GM18502 (cell line): ENCODE results near the gene P2RX3.
"Not testable (repeated sequence)": the region's sequence is repeated elsewhere in the genome, so short reads cannot be mapped to it uniquely, and the experiment has no call there.

Experiments
- ATAC-seq: cut with Tn5 transposase; IDR thresholded peaks from one replicate; pipeline ENCODE4 v1.9.1; 2021; ENCODE audit warnings: mild to moderate bottlenecking; ENCODE audit not compliant: unreplicated experiment, poor library complexity

The P2RX3 gene

GRCh38 chr11:57347336-57347735 lies 9.2 kb downstream of the P2RX3 start:
- ATAC-seq, result no peak

GRCh38 chr11:57348052-57348451 lies 9.9 kb downstream of the P2RX3 start:
- ATAC-seq, result no peak

- ATAC-seq, result no peak
These were observed 10.6 kb downstream of the P2RX3 start for GRCh38 chr11:57348636-57349313.

GRCh38 chr11:57349491-57350274 lies 11.5 kb downstream of the P2RX3 start:
- ATAC-seq, result peak; percentile 47

DNA sequence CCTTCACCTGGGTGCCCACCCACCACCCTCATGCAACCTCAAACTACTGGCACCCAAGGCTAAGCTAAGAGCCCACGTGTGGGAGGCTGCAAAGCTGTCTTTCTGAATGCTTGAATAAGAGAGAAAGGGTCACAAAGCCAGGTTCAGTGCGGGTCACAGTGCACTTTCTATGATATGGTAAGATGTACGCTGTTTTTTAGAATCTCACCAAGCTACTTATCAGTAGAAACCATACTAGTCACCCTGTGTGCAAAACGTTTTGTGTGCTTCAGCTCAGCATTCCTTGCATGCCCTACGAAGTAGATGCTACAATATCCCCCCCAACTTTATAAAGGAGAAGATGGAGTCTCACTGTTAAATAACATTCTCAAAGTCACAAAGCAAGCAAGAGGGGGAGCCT lies 14.9 kb downstream of the P2RX3 start:
- ATAC-seq, result no peak

DNA sequence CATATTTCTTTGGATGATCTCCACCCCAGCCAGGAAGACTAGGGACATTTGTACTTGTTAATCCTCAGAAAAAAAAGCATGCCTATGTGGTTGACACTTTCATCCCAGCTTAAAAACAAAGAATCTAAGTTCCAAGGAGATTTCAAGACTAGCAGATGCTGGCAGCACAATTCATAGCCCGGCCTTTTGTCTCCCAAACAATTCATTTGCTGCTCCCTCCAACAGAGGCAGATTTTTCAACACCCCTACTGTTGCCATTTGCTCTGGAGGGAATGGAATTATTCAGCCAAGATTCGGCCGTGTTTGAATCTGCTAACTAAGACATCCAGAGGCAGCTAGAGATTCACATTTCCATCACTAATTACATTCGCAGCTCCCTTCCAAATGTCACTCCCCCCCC lies 15.3 kb downstream of the P2RX3 start:
- ATAC-seq, result no peak

DNA sequence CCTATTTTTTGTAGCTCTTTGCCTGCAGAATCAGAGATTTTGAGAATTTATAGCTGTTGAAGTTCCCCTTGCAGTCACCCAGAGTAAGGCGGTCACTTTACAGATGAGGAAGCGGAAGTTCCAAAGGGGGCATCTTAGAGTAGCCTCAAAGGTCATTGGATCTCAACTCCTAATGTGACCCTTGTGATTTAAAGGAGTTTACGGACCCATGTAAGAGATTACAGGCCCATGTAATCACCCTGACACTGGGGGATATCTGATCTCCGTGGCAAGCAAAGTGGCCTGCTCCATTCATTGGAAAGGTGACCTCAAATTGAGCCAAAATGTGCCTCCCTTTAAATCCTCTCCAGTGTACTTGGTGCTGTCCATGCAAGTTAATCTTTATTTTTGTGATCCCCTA lies 15.7 kb downstream of the P2RX3 start:
- no peak for ATAC-seq

DNA sequence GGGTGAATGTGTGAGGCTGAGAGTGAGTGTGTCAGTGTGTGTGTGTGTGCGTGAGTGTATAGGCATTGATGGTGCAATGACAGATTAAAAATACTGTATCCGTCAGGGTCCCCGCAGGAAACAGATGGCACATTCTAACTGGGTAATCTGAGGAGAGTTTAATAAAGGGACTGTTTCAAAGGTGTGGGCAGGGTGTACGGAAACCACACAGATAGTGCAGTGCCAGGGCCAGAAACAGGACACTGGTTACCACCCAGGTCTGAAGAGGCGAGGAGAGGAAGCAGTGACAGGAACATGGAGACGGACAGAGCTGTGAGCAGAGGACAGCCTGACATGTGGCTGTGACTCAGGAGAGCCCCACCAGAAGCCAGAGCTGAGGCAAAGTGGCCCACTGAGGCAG lies 16.5 kb downstream of the P2RX3 start:
- no peak for ATAC-seq

GRCh38 chr11:57356268-57356667 lies 18.1 kb downstream of the P2RX3 start:
- no peak for ATAC-seq

DNA sequence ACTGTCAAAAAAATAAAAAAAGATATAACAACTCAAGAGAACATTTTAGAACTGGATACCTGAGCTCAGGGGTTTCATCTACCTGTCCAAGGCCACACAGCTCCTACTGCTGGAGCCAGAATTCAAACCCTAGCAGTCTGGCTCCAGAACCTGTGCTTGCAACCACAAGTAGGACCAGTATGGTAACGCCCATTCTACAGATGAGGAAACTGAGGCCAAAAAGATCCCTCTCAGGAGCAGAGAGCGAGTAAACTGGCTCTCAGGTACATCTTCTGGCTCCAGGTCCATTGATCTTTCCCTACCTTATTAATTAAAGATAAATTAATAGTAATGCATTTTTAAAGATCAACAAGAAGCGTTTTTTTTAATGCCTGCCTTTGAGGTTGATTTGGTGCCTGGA lies 19.2 kb downstream of the P2RX3 start:
- no peak for ATAC-seq

DNA sequence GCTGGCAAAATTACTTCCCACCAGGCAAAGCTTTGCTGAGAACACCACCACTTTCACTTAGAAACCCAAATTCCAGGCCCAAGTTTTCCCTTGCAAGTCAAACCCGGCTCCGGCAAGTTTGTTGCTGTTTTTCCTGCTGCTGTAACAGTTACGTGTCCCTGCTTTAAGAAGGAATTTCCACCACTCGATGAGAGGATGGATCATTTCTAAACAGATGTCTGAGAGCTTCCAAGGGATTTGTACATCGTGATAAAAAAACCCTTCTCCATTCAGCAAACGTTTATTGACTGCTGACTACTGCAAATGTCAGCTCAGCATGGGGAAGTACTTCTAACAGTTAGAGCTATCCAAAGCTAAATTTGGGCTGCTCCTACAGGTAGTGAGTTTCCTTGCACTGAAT lies 19.7 kb downstream of the P2RX3 start:
- ATAC-seq, result no peak

DNA sequence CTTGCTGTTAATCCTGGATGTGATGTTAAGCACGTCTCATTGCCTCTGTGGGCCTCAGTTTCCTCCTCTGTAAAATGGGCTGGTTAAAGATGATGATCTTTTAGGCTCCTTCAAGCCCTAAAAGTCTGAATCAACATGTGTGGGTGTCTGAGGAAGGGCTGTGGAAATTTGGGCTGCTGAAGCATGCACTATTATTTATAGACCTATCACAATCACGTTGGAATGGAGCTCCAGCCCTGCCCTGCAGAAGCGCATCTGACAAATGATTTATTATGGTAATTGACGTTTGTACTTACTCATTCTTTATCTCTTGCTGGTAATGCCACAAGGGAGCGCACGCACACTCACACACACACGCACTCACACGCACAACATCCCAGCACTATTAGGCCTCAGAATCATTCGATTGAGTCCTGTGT lies 20.4 kb downstream of the P2RX3 start:
- ATAC-seq, result no peak

DNA sequence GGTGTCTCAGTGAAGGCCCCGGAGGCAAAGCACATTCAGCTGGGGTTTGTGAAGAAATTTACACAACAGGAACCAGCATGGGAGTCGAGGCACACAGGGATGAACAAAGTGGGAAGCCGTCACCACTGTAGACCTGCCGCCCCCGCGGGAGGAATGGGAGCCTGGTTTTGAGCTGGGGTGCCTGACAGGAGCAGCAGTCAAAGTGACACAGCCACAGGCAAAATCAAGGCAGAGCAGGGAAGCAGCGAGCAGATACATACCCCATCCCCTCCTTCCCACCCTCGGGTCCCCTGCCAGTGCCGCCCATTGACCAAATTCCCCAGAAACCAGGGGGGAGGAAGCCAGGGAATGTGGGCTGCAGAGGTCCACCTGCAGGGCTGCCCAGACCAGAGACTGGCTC lies 20.8 kb downstream of the P2RX3 start:
- ATAC-seq, result no peak

GRCh38 chr11:57359396-57359795 lies 21.2 kb downstream of the P2RX3 start:
- ATAC-seq, result no peak

GRCh38 chr11:57359896-57360690 lies 21.9 kb downstream of the P2RX3 start:
- ATAC-seq, result no peak

GRCh38 chr11:57360991-57361390 lies 22.8 kb downstream of the P2RX3 start:
- ATAC-seq, result no peak

GRCh38 chr11:57361420-57361819 lies 23.3 kb downstream of the P2RX3 start:
- ATAC-seq, result not testable (repeated sequence)

DNA sequence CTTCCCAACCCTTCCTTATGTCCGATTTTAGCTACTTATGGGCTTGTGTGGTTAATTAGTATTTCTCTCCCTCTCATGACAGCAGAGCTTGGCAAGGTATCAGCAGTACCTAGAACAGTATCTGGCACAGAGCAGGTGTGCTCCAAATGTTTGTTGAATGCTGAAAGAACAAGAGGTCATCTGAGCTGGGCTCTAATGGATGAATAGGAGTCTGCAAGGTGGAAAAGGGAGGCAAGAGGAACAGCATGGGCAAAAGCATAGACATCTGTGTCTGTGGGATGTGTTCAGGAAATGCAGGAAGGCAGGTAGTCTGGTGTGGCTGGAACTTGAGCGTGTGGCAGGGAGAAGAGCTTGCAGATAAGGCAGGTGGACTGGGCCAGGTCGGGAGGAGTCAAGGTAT lies 23.8 kb downstream of the P2RX3 start:
- ATAC-seq, result no peak

- no peak for ATAC-seq
These were observed 25.3 kb downstream of the P2RX3 start for GRCh38 chr11:57363131-57364080.
